HG03025 (cell line): ENCODE measurements around the gene NOL4L.

Experiments used
- ATAC-seq: cut with Tn5 transposase; IDR thresholded peaks from one replicate; pipeline ENCODE4 v1.9.1; 2021; ENCODE audit warnings: mild to moderate bottlenecking, moderate library complexity; ENCODE audit not compliant: unreplicated experiment, low FRiP score

NOL4L gene

GRCh38 chr20:32544893-32545840 lies 40.0 kb downstream of the NOL4L start:
- ATAC-seq, result no peak

- no peak for ATAC-seq
Observed at GRCh38 chr20:32544260-32544722, 40.8 kb downstream of the NOL4L start.

DNA sequence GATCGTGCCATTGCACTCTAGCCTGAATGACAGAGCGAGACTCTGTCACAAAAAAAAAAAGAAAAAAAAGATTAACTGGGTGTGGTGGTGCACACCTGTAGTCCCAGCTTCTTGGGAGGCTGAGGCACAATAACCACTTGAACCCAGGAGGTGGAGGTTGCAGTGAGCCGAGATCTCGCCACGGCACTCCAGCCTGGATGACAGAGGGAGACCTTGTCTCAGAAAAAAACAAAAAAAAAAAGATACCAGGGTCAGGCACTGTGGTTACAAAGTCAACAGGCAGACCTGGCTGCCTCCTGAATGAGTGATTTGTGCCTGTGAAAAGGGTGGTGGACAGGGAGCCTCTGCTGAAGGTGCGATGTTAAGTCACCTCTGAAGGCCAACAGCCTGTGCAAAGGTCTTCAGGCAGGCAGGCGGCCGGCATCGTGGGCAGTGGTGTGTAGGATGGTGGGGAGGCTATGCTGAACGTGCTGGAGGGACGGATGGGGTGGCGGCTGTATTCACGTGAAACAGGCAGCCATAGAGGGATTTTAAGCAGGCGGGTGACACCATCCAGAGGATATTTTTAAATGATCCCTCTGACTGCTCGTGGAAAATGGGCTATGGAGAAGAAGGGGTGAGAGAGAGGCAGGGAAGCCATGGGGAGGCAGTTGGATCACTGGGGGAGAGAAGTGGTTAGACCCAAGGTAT lies 41.4 kb downstream of the NOL4L start:
- ATAC-seq, result no peak

DNA sequence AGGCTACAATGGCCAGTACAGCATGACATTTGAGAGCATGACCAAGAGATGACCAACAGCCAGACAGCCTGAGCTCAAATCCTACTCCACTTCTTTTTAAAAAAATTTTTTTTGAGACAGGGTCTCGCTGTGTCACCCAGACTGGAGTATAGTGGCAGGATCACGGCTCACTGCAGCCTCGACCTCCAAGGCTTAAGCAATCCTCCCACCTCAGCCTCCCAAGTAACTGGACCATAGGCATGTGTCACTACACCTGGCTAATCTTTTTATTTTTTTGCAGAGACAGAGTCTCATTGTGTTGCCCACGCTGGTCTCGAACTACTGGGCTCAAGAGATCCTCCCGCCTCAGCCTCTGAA lies 42.9 kb downstream of the NOL4L start:
- no peak for ATAC-seq

DNA sequence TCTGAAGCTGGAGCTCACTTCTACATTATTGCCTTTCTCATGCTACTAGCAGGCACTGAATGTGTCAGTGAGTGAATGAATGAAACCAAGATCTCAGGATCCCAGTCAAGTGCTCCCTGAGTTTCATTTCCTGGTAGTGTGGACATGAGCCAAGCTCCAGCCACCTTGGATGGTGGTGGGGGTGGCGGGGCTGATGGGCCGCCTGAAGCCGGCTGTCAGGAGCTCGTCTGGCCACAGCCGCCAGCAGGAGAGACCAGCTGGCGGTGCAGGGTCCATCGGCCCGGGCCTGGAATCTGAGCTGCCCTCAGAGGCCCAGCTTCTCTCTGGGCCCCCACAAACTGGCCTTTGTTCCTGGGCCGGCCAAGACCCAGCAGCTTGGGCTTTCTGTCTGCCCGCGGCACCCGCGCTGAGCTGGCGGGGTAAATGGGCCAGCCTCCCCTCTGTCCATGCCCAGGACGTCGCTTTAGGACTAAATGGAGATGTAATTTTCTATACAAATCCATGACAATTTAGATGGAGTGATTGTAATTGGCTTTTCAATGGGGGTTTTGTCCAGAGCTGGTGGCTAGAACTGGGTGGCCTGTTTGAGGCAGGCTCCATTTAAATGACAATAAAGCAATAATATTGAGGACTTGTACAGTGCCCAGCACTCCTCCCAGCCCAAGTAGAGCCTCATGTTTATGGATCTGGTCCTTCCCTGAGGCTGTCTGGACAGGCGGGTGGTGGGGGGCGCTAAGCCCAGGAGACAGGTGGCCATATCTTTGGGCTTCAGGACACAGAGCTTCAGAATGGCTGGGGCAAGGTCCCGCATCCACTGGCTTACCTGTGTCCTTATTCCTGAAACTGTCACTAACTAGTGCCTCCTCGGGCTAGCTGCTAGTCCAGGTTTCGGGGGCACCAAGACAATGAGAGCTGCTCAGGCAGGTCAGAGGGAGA lies 43.5 kb downstream of the NOL4L start:
- ATAC-seq, result no peak

GRCh38 chr20:32539817-32540675 lies 45.1 kb downstream of the NOL4L start:
- ATAC-seq, result no peak

- ATAC-seq, result no peak
Observed at GRCh38 chr20:32539026-32539816, 45.9 kb downstream of the NOL4L start.

DNA sequence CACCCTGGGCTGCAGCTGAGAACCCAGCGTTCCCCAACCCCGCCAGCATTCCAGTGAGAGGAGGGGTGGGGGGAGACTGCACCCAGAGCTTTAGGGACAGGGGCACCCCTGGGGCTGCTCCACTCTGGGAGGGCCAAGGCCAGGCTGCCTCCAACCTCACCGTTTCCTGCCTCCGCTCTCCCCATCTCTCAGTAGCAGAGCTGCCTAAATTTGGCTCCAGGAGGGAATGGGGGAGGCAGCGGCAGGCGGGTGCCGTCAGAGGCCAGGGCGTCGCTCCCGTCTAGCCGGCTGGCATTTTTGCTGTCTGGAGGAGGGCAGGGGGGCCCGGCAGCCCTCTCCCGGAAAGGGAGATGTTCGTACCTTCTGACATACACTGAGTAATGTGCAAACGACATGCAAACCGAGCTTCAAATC lies 46.6 kb downstream of the NOL4L start:
- ATAC-seq, result no peak

GRCh38 chr20:32537657-32538525 lies 47.2 kb downstream of the NOL4L start:
- no peak for ATAC-seq

DNA sequence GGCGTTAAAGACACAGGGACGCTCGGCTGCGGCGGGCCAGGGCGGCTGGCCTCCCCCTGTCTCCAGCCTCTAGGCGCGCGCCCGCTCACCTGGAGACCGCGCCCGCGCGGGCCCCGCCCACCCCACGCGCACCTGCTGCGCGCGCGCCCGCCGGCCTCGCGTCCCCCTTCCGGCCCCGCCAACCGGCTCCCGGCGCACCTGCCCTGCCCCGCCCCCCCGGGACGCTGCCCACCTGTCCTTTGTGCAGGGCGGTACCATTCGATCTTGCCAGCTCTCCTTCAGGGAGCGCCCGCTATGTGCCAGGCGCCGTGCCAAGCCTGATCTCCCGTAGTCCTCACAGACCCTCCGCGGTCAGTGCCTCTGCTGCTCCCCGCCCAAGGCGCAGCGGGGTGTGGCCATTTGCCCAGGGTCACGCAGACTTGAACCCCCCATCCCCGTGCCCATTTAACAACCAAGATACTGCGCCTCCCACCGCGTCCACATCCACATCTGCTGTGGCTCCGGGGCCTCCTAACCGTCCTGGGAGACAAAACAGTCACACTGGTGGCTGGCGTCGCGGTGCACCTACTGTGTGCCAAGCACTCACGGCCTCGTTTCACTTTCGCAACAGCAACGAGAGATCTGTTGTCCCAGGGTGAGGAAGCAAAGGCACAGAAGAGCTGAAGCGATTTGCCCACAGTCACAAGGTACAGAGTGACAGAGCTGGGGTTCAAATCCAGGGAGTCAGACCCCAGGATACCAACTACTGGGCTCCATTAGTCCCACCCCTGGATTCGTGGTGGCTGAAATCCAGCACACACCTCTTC lies 48.1 kb downstream of the NOL4L start:
- no peak for ATAC-seq

- ATAC-seq, result no peak
Observed at GRCh38 chr20:32535953-32536823, 48.9 kb downstream of the NOL4L start.

DNA sequence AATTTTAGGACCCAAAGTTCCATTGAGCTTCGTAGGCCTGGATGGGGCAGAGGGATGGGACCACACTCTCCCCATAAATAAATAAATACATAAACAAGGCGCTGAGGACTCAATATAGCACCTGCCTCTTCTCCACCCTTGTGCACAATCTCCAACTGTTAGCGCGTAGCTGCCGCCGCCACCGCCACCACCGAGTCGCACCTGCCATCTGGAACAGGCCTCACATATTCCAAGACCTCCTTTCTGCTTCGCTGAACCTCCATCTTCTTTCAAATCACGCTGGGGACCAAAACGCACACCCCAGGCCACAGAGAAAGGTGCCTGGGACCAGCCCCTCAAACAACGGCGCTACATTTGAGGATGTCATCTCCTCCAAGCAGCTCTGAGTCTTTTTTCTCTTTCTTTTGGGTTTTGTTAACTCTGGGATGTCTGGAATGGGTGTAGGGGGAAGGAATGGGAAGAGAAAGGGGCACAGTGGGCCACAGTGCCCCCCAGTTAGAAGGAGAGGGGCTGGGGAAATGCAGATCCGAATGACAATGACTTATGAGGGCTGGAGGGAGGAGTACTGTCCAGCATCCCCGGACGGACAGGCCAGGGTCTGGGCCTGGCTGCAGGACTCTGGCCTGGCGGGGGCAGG lies 49.7 kb downstream of the NOL4L start:
- no peak for ATAC-seq

DNA sequence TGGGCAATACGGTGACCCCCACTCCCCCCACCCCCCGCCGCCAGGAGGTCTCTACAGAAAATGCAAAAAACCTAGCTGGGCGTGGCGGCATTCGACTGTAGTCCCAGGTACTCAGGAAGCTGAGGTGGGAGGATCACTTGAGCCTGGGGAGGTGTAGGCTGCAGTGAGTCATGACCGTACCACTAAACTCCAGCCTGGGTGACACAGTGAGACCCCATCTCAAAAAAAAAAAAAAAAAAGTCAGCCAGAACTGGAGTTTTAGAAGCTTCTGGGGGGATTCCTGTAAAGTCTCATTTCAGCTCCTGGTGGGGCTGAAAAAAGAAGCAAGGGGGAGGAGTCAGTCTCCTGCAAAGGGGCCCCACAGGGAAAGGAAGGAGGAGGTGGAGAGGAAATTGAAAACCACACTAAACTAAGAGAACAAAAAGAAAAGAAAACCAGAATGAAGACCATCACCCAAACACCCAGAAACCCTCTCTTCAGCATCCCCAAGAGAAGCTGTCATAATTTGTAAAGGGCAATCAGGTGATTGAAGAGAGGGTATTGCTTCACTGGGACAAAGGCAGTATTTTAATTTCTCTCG lies 50.4 kb downstream of the NOL4L start:
- ATAC-seq, result no peak

- no peak for ATAC-seq
Observed at GRCh38 chr20:32533732-32534131, 51.4 kb downstream of the NOL4L start.

DNA sequence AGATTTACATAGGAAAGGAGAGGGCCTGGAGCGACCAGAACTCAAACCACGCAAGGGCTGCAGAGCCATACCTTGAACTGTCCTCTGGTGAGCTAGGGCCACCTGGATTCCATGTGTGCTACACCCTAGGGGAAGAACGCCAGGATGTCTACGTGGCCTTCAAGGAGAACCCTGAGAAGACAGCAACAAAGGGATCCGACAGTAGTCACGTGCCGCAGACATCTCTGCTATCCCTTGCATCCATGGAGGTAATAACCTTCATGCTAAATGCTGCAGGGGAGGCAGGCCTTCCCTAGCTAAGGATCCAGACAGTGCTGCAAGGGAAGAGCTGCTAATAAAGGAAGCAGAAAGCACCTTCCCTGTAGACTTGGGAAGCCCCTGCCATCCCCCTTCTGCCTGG lies 52.9 kb downstream of the NOL4L start:
- ATAC-seq, result no peak
